Activated CD4-positive, alpha-beta T cell treated with anti-CD3 and anti-CD28 coated beads, Interleukin-2, amount 50 U/mL, for 4 hours (primary cell): ENCODE data around the gene GPC3.
A peak's percentile ranks its signal among the peaks of the same experiment; 100 is the strongest.

Experiments used
- DNase-seq, 2 experiments: peaks; one replicate each; pipeline ENCODE4 v3.0.0-alpha.2; 2020

GPC3 gene

GRCh38 chrX:133881007-133881406, 104.4 kb downstream of the GPC3 start:
- DNase-seq, result no peak

- no peak for DNase-seq
These were observed 105.4 kb downstream of the GPC3 start for GRCh38 chrX:133880032-133880443.

DNA sequence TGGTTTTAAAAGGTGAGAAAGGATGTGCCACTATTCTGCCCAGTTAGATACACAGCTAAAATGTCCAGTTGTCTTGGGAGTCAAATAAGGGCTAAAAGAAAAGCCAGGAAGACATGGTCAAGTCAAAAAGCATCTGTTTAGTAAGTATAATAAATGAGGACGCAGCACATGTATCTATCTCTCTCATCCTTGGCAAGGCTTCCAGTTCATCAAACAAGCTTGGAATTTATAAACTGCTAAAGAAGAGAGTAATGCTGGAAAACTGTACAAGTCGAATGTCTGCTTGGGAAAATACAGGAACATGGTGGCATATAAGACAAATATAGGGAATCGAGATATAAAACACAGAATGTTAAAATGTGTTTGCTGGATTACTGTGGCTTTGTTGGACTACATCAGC, 106.7 kb downstream of the GPC3 start:
- no peak for DNase-seq

DNA sequence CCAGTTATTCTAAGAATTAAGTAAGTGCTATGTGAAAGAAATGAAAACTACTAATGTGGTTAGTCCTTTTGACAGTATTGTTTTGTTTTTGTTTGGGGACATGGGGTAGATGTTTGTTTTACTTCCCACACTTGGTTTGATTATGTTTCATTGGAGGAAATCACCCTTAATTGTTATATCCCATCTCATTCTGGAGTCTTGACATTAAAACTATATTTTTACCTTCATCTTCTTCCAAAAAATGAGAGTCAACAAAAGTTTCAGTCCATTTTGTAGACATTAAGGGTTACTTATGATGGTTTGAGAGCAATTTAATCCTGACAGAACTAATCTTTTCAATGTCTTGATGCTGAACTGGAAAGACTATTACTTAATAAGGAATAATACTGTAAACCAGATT, 108.7 kb downstream of the GPC3 start:
- DNase-seq, result no peak

- DNase-seq, result no peak
These were observed 116.1 kb downstream of the GPC3 start for GRCh38 chrX:133869270-133869669.

GRCh38 chrX:133868682-133869081, 116.7 kb downstream of the GPC3 start:
- DNase-seq, result no peak

- DNase-seq, result no peak
These were observed 117.1 kb downstream of the GPC3 start for GRCh38 chrX:133868250-133868649.

- DNase-seq, result no peak
These were observed 119.5 kb downstream of the GPC3 start for GRCh38 chrX:133865761-133866471.

DNA sequence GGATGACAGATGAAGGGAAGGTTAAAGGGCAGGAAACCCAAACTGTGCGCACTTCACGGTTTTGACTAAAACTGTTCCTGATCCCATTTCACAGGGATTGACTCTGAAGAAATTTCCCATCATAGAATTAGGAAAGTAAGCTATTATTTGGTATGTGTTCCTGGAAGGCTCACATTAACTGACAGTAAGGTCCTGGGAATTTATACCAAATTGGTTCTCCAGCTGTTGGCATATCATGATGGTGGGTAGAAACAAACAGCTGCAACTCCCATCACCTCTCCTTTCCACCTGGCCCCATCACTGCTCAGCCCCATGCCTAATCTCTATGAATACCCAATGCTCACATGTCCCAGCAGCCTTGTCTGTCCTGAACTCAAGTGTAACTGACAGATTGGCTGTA, 121.2 kb downstream of the GPC3 start:
- no peak for DNase-seq

- DNase-seq, result no peak
These were observed 125.5 kb downstream of the GPC3 start for GRCh38 chrX:133859860-133860259.

DNA sequence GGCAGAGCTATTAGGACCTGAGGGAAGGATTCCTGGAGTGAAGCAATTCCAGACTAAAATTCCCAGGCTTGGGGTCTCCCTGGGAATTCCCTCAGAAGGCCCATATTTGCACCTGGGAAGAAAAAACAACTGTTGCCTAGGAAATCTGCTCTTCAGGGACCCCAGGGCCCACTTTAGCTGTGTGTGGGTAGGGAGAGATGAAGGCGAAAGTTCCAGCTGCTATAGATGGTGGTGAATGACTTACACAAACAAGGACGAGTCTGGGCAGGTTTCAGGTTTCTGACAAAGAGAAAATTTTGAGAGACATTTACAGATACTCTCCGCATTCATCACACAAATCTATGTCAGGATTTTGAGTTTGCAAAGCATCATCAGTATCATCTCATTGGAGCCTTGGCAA, 126.1 kb downstream of the GPC3 start:
- no peak for DNase-seq

DNA sequence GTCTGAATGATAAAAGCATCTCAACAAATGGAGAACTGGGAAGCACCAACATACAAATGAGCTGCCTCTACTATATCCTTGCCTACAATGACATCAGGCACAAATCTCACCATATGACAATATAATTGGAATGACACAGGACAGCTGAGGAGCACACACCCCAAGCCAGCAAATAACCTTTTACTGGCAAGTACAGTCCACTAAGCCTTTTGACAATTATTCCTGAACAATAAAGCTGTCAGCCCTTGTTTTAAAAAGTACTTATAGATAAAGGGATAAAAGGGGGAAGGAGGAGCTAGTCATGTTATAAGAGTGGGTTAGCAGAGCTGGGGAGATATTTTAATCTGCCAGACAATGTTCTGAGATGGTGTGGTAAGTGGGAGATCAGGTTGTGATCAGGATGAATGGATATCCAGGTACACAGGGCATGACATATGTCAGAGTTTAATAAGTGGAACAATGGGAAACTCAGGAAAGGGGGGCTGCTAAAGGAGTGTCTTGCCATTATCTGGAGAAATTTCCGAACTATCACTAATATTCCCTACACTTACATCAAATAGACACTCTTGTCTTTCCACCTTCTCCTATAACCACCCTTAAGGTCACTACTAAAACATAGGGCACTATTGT, 127.6 kb downstream of the GPC3 start:
- no peak for DNase-seq

DNA sequence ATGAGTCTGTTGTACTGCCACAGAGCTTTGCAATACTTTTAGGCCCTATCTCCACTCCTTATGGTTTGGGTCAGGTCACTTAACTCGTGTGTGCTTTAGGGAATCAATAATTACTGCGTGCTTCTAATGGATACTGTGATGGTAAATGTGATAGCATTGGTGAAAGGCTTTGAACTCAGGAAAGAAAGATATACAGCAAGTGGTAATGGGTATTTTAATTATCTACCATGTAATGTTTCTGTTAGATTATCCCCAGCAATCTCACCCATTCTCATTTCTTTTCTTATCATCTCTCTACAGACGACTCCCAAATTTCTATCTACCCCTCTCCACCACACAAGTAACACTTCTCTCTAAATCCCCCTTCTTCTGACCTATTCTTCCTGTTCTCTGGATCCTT, 128.6 kb downstream of the GPC3 start:
- DNase-seq, result no peak

GRCh38 chrX:133854290-133854689, 131.1 kb downstream of the GPC3 start:
- DNase-seq, result no peak

DNA sequence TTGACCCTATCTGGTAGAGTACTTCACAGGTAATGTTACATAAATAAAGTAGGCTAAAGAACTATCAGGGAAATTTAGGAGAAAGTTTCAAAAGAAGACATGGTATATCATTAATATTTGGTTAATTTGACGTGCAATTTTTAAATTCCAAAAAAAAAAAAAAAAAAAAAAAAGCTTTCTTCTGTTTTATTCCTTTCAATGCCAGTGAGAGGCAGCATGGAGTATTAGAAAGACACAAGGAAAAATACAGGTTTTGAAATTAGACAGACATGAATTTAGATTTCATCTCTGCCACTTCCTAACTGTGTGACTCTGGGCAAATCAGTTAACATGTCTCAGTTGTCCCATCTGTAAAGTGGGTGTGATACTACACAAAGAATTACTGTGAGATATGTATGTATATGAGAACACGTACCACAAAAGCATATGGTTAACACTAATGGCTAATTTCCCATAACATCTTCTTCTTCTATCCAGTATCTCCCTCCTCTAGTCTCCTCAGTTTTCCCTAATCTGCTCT, 132.5 kb downstream of the GPC3 start:
- no peak for DNase-seq

DNA sequence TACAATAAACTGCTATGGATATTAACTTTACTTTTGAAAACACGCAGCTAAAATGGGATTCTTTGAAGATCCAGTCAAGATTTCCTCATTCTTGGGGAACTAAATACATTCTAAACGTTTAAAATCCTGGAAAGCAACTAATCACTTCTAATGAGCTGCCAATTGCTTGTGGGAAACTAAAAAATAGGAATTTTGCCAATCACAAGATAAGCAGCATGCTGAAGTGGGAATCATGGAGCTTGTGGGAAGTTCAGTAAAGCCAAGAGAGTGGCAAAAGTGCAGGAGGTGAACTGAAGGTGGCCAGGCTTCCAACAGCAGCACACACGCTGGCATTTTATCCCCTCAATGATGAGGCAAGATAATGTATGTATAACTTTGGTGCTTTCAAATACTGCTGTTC, 133.0 kb downstream of the GPC3 start:
- DNase-seq, result no peak

DNA sequence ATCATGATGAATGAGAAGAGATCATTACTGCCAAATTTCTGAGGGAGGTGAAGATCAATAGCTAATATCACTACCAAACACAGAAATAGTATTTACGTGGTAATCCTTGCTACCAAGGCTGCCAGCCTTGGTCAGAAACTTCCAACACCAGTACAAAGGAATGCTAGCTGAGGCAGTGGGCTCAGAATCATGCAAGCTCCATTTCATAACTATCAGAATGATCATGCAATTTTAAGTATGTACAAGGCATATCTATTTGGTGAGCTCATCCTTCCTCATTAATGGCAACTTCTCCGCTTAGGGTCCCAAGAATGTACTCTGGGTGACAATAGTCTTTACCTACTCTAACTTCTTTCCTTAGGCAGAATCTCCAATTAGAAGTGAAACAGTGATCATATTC, 135.0 kb downstream of the GPC3 start:
- DNase-seq, result no peak

DNA sequence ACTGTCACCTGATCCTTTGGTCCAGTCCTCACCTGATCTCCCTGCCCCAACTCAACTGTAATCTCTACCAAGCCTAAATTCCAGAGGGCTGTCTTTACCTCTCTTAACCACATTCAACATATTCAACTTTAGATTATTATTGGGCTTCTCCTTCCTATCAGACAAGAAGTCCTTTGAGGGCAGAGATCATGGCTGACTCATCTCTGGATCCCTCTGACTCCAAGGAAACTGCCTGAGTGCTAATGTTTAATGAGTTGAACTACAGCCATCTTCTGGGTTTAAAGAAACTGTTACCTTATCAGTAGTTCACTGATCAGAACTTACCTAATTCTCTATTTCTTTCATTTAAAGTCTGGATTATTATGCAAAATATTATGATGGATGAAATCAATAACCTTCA, 135.7 kb downstream of the GPC3 start:
- no peak for DNase-seq

DNA sequence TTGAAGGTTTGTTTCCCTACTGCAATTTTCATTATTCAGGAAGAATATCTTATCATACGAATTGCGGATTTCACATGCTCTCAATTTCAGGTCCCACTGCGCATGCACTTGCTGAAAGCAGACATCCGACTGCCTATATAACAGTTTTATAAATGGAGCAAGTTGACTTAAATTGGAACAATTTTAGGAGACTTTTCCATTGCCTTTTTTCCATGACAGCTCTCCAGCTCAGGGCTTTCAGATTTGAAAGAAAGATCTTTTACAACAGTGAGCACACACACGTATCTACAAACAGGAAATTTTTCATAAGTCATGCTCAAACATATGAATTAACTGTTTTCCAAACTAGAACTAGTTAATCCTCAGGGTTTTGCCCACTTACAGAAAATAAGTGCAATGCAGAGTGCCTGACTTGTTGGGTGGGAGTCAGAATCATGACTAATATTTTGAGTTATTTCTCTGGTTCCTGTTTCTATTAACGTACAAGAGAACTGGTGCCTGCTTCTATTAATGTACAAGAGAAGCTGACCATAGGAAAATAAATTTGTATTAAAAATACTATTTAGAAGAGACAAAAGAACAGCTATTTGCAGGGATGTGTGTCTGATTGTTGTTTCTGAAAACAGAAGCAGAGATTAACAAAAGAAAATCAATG, 137.9 kb downstream of the GPC3 start:
- no peak for DNase-seq

- DNase-seq, result no peak
These were observed 139.1 kb downstream of the GPC3 start for GRCh38 chrX:133846311-133846710.

- no peak for DNase-seq
These were observed 145.0 kb downstream of the GPC3 start for GRCh38 chrX:133840415-133840814.

GRCh38 chrX:133838761-133839676, 146.4 kb downstream of the GPC3 start:
- DNase-seq, result peak in 1 of 2 experiments; percentile 5

DNA sequence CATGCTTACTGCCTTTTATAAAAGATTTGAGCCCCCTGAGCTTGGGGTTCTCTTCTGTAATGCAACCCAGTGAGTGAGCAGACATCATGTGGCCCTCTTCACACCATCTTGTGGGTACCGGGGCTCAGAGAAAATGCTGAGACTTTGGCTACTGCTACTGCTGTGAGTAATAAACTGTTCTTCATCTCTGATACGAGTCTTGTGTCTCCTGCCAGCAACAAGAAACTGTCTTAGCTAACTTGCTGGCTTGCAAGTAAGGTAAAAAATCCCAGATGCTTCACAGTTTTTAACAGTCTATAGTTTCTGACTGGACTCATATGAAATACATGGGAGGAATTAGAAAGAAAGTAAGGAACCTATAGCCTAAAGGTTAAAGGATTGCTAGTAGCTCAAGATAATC, 148.3 kb downstream of the GPC3 start:
- no peak for DNase-seq
